Measurements from ENCODE around the gene ERI2. TPM values are rescaled to one million over a fixed set of nuclear protein-coding genes. Genes with fewer than 3 reads are reported as not detected.
"Not testable (repeated sequence)": the region's sequence is repeated elsewhere in the genome, so short reads cannot be mapped to it uniquely, and the experiment has no call there.

ERI2 gene
- total RNA-seq, 1 donor from 2014 or later, result 9.0 TPM

GRCh38 chr16:20821682-20822081 lies 15.4 kb upstream of the ERI2 start:
- no peak for DNase-seq (ENCODE audit: low read depth, low spot score)

GRCh38 chr16:20818929-20819585 lies 12.8 kb upstream of the ERI2 start:
- no peak for DNase-seq (ENCODE audit: low read depth, low spot score)

- peak; percentile 60 for DNase-seq (ENCODE audit: low read depth, low spot score)
Measured at GRCh38 chr16:20814784-20815183, 8.5 kb upstream of the ERI2 start.

GRCh38 chr16:20812510-20812909 lies 6.2 kb upstream of the ERI2 start:
- DNase-seq (ENCODE audit: low read depth, low spot score), result no peak

GRCh38 chr16:20811889-20812439 lies 5.7 kb upstream of the ERI2 start:
- DNase-seq (ENCODE audit: low read depth, low spot score), result no peak

GRCh38 chr16:20807862-20808261 lies 1.6 kb upstream of the ERI2 start:
- DNase-seq (ENCODE audit: low read depth, low spot score), result no peak

- DNase-seq (ENCODE audit: low read depth, low spot score), result not testable (repeated sequence)
Measured at GRCh38 chr16:20805684-20806167, 546 bp downstream of the ERI2 start.

- DNase-seq (ENCODE audit: low read depth, low spot score), result no peak
Measured at GRCh38 chr16:20803561-20804214, 2.6 kb downstream of the ERI2 start.

GRCh38 chr16:20803192-20803560 lies 3.1 kb downstream of the ERI2 start:
- DNase-seq (ENCODE audit: low read depth, low spot score), result no peak

GRCh38 chr16:20801278-20801677 lies 5.0 kb downstream of the ERI2 start:
- no peak for DNase-seq (ENCODE audit: low read depth, low spot score)

GRCh38 chr16:20799599-20799998 lies 6.7 kb downstream of the ERI2 start:
- DNase-seq (ENCODE audit: low read depth, low spot score), result no peak

- no peak for DNase-seq (ENCODE audit: low read depth, low spot score)
Measured at GRCh38 chr16:20798364-20798763, 7.9 kb downstream of the ERI2 start.

GRCh38 chr16:20791923-20792612 lies 14.2 kb downstream of the ERI2 start:
- DNase-seq (ENCODE audit: low read depth, low spot score), result no peak

- DNase-seq (ENCODE audit: low read depth, low spot score), result no peak
Measured at GRCh38 chr16:20789130-20789529, 17.1 kb downstream of the ERI2 start.

GRCh38 chr16:20784204-20784603 lies 22.1 kb downstream of the ERI2 start:
- no peak for DNase-seq (ENCODE audit: low read depth, low spot score)

- DNase-seq (ENCODE audit: low read depth, low spot score), result no peak
Measured at GRCh38 chr16:20782470-20782869, 23.8 kb downstream of the ERI2 start.

- no peak for DNase-seq (ENCODE audit: low read depth, low spot score)
Measured at GRCh38 chr16:20781697-20782096, 24.6 kb downstream of the ERI2 start.

GRCh38 chr16:20774703-20775362 lies 31.4 kb downstream of the ERI2 start:
- DNase-seq (ENCODE audit: low read depth, low spot score), result peak; percentile 24

GRCh38 chr16:20773679-20774078 lies 32.6 kb downstream of the ERI2 start:
- no peak for DNase-seq (ENCODE audit: low read depth, low spot score)

GRCh38 chr16:20768818-20769217 lies 37.5 kb downstream of the ERI2 start:
- DNase-seq (ENCODE audit: low read depth, low spot score), result no peak

- DNase-seq (ENCODE audit: low read depth, low spot score), result no peak
Measured at GRCh38 chr16:20768121-20768520, 38.2 kb downstream of the ERI2 start.

- no peak for DNase-seq (ENCODE audit: low read depth, low spot score)
Measured at GRCh38 chr16:20767577-20767976, 38.7 kb downstream of the ERI2 start.
